GM21367 (cell line): ENCODE data around the gene FIBP.
A peak's percentile ranks its signal among the peaks of the same experiment; 100 is the strongest.
"Not testable (repeated sequence)": the region's sequence is repeated elsewhere in the genome, so short reads cannot be mapped to it uniquely, and the experiment has no call there.

Experiments used
- ATAC-seq: cut with Tn5 transposase; IDR thresholded peaks from one replicate; pipeline ENCODE4 v1.9.1; 2021; ENCODE audit not compliant: unreplicated experiment

The FIBP gene

GRCh38 chr11:65915101-65915820 lies 27.0 kb upstream of the FIBP start:
- no peak for ATAC-seq

- ATAC-seq: no peak
Measured at GRCh38 chr11:65912845-65913244, 24.6 kb upstream of the FIBP start.

DNA sequence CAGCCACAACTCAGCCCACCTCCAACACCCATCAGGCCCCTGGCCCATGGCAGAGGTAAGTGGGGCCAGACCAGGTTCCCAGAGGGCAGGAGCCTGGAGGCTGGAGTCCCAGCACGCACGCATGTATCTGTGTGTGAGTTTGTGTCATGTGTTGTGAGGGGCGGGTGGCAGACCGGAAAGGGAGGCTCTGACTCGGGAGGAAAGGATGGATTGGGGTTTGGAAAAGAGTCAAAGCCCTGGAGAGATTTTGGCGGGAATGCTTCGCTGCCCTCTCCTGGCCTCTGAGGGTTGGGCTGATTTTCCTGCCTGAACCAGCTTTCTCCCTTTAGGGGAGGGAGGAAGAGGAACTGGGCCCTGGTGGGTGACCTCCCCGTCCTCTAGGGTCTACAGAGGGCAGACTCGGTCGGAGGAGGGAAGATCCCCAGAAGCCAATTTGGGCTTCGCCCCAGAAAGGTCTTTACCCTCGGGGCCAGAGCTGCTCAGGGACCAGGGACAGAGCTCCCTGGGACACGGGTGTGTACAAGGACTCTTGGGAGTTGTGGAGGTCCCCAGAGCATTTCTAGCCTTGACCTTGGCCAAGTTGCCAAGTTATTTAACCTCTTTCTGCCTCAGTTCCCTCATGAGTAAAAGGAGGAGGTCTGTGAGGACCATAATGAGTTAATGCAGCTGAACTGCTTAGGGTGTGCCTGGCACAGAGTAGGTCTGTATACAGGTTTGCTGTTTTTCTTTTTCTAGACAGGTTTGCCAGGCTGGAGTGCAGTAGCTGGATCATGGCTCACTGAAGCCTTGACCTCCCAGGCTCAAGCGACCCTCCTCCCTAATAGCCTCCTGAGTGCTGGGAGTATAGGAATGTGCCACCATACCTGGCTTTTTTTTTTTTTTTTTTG lies 23.7 kb upstream of the FIBP start:
- ATAC-seq: no peak

DNA sequence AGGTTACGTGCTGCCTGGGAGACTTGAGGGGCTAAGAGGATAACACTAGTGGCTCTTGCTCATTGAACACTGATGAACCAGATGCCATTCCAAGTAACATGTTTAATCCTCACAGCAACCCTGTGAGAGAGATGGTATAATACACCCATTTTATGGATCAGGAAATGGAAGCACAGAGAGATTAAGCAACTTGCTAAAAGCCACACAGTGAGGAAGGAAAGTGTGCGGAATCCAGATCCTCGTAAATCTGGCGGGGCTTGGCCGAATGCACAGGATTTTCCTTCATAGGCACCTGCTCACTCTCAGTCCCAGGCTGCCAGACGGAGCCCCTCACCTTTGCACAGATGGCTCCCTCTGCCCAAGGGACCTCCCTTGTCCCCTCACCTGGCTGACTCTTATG lies 19.6 kb upstream of the FIBP start:
- ATAC-seq: no peak

DNA sequence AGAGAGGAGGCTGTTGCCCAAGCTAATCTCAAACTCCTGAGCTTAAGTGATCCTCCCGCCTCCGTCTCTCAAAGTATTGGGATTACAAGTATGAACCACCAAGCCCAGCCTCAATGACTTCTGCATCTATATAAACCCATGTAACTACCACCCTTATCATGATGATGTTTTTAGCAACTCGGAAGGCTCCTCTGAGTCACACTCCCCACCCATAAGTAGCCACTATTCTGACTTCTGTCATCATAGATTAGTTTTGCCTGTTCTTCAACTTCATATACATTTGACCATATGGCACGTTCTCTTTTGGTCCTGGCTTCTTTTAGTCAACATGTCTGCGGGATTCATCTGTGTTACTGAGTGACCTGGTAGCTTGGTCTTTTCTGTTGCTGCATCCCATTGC lies 18.3 kb upstream of the FIBP start:
- ATAC-seq: no peak

GRCh38 chr11:65903715-65904114 lies 15.4 kb upstream of the FIBP start:
- ATAC-seq: no peak

DNA sequence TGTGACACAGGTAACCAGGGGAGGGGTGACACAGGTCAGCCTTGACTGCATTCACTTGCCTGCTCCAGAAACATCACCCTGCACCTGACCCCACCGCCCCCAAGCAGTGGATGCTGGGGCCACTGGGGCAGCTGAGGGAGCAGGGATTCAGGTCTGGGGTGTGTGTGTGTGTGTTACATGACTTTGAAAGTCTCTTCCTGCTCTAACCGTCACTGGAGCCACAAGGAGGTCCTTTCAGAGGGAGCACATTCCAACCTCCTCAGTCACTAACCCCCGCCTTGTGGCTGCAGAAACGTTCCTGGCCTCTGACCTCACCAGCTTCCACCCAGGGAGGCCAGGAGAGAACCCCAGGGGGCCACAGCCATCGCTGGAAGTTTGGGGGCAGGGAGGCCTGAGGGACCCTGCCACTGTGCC lies 14.8 kb upstream of the FIBP start:
- ATAC-seq: no peak

- no peak for ATAC-seq
Measured at GRCh38 chr11:65900899-65901180, 12.6 kb upstream of the FIBP start.

DNA sequence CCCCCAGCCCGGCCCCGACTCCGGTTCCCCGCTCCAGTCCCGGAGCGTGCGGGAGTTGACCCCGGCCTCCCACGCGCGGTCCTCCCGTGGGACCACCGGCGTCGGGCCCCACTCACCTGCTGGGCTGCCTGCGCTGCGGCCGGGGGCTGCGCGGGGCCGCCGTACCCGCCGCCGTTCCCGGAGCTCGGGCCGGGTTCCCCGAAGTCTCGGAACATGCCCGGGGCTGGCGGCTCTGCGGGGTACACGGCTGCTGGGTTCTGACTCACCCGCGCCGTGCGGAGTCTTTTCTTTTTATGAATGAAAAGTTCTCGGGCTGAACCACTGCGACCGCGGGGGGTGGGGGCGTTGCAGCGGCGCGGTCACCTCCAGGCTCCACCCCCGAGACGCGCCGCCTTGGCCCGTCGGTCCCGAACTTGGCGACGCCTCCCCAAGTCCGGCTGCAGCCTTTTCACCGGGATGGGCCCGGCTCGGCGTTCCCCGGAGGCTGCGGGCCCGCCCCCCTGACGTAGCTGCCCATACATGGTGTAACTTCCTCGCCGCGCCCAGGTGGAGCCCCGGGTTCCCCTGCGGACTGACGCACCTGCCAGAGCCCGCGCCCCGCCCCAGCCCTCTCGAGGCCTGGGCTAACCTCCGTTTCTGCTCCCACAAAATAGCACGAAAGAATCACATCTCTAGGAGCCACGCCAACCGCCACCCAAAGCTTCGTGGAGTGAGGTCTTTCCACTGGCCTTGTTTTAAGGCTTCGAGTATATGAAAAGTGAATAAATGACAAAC lies 12.0 kb upstream of the FIBP start, which contains the start of gene FOSL1:
TSS of gene FOSL1 (minus strand) at position 264 of the 774 bp plus-strand sequence. CDS start at position 215, 49 bp downstream.
- peak; percentile 51 for ATAC-seq

DNA sequence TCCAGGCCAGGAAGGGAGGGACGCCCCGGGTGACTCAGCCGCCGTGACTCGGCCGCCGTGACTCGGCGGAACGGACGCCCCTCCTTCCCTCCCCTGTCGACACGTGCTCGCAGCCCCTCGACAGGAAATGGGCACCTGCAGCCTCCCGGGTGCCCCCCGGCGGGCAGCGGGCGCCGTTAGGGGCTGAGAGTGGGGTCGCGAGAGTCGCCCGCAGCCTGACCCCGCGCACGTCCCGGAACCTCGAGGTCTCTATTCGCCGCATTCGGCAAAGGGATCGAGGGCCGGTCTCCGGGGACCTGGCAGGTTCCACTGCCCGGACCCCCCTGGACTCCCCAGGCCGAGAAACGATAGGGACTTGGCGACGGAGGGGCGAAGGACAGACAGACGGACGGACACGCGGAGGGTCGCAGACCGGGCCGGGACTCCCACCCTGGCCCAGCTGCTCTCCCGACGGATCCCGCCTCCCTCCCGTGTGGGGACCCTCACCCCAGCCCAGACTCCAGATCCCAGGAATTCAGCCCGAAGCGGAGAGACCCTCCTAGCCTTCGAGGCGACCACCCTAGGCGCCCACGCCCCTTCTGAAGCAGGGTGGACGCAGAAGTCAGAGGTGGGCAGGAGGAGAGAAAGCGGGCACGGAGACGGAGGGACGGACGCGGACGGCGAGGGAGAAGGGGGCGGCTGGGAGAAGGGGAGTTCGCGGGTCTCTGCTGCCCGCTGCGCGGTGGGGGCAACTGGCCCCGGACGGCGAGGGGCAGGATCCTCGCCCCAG lies 11.3 kb upstream of the FIBP start:
- no peak for ATAC-seq

GRCh38 chr11:65898656-65899355 lies 10.5 kb upstream of the FIBP start:
- no peak for ATAC-seq

GRCh38 chr11:65897020-65897471 lies 8.8 kb upstream of the FIBP start:
- ATAC-seq: no peak

GRCh38 chr11:65896034-65896999 lies 8.0 kb upstream of the FIBP start:
- ATAC-seq: no peak

- no peak for ATAC-seq
Measured at GRCh38 chr11:65895482-65895981, 7.3 kb upstream of the FIBP start.

DNA sequence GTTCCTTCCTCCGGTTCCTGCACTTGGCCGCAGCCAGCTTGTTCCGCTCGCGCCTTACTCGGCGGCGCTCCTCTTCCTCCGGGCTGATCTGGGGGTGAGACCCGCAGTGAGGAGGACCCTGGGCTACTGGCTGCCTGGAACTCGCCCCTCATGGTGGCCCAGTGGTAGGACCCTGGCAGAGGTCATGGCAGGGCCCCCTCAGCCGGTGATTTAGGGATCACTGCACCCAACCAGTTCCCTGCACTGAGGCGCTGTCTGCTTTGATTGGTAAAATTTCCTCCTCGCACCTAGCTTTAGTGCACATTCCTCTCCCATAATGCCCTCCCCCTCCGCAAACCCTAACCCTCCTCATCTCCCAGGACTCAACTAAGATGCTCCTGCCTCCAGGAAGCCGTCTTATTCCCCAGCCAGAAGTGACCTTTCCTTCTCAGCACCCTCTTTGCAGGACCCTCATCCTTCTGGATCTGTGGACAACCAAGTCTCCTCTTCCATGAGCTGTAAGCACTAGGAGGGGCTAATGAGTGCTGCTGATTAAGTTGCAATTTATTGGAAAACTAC lies 5.8 kb upstream of the FIBP start:
- no peak for ATAC-seq

DNA sequence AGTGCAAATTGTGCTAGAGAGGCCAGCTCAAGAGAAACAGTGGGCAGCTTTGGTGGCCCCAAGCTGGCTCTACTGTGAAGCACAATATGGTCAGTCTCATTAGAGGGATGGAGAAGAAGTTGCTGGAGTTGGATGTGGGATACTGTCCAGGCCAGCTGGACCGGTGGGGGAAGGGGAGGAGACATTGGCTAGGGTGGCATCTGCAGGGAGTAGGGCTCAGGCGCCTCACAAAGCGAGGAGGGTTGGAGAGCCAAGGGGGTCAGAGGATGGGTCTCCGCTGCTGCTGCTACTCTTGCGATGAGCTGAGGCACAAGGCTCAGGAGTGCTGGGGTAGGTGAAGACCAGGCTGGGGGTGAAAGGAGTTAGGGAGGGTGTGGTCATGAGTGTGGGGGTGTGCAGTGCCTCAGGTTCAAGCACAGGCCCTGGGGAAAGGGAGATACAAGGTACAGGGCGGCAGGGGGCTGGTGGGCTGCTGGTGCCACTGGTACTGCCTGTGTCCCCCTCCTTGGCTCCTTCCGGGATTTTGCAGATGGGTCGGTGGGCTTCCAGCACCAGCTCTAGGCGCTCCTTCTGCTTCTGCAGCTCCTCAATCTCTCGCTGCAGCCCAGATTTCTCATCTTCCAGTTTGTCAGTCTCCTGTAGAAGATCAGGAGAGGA lies 4.5 kb upstream of the FIBP start:
- ATAC-seq: no peak

DNA sequence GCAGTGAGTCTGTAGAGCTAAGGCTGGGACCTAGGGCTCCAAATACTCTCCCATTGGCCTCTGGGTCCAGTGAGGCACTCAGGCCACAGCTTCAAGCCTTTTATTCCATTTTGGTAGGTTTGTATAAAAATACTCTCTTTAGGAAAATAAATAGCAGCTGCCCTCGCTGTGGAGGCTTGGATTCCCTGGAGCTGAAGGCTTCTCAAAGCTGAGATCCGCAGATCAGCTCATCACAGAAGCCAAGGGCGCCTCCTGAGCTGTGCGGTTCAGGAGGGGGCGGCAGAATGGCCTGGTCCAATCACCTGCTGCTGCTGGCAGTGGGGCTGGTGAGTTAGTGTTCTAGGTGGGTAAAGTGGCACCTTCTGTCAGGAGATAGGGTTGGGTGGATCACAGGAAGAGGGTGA lies 3.9 kb upstream of the FIBP start:
- ATAC-seq: not testable (repeated sequence)
